Uterus (tissue), 4 donors: Measurements from ENCODE around the gene SMIM21. TPM values are rescaled to one million over a fixed set of nuclear protein-coding genes. Genes with fewer than 3 reads are reported as not detected.

Experiments used
- DNase-seq, 2 donors: peaks; one replicate each; pipeline ENCODE4 v3.0.0-alpha.2; 2019 to 2020
- H3K27ac ChIP-seq, 2 donors: fragments of 200-600 bp; sonication (generic); 1 replicate in 1 of 2; 2 replicates in 1 of 2; pipeline ENCODE4 v1.5.1; 2016 to 2018
- H3K27me3 ChIP-seq, 2 donors: fragments of 200-600 bp; sonication (generic); one replicate each; pipeline ENCODE4 v1.5.1; 2018 to 2019; ENCODE audit warnings: control low read depth in 1 of 2
- H3K36me3 ChIP-seq, 2 donors: fragments of 200-600 bp; sonication (generic); one replicate each; pipeline ENCODE4 v1.5.1; 2019; ENCODE audit warnings: control low read depth in 1 of 2
- H3K4me1 ChIP-seq, 2 donors: fragments of 200-600 bp; sonication (generic); one replicate each; pipeline ENCODE4 v1.5.1; 2018 to 2019; ENCODE audit warnings: control low read depth in 1 of 2
- H3K4me3 ChIP-seq, 2 donors: fragments of 200-600 bp; sonication (generic); 1 replicate in 1 of 2; 2 replicates in 1 of 2; pipeline ENCODE4 v1.5.1; 2018 to 2019; ENCODE audit warnings: mild to moderate bottlenecking in 1 of 2
- H3K9me3 ChIP-seq, 2 donors: fragments of 200-600 bp; sonication (generic); one replicate each; pipeline ENCODE4 v1.5.1; 2019; ENCODE audit warnings: control low read depth in 1 of 2
- CTCF ChIP-seq, 4 experiments: fragments of 200-600 bp in 2 of 4; fragments of 450-650 bp in 2 of 4; sonication (generic) in 2 of 4; IDR thresholded peaks; one replicate each; pipeline ENCODE4 v1.5.1; 2016 to 2019; ENCODE audit warnings: antibody characterized with exemption in 4 of 4, mild to moderate bottlenecking in 2 of 4, moderate library complexity in 1 of 4
- POLR2A ChIP-seq, 2 donors: fragments of 450-650 bp; IDR thresholded peaks; one replicate each; pipeline ENCODE4 v1.6.1; 2016; ENCODE audit warnings: antibody characterized with exemption in 2 of 2, mild to moderate bottlenecking in 1 of 2, moderate library complexity in 1 of 2
- intact Hi-C: fragments of 100-400 bp; cut with DNase I; formaldehyde crosslinking; loops from one replicate; pipeline ENCODE4 v1.15.1; 2023; ENCODE audit warnings: low total_unique reads
- total RNA-seq, 4 donors: library from RNA; depleted of rRNA in 3 of 4; stranded (reverse); fragments of >200 nt in 3 of 4; gene quantifications; one replicate each; pipeline versions ENCODE4 v1.1.0 to v1.2.4, GENCODE V29; 2014 to 2023
- donor health status: DM: yes; HTN: yes; CAD: no.

Gene SMIM21
- total RNA-seq, 4 donors from 2014 or later: not detected

- Histone ChIP-seq H3K4me1 (no peaks in the 10 kb centered on the region), H3K4me3 (no peak overlapping the region), H3K36me3 (no peaks in the 10 kb centered on the region), H3K27me3 (no peaks in the 10 kb centered on the region), H3K9me3 (no peaks in the 10 kb centered on the region), H3K27ac (no peak overlapping the region)
- intact Hi-C loops: no loop called here
- TF ChIP-seq CTCF (IDR thresholded peaks at IDR 0.05): no peak
- TF ChIP-seq POLR2A (IDR thresholded peaks at IDR 0.05): no peak
- no peak for DNase-seq
These were observed 23.4 kb upstream of the SMIM21 start for GRCh38 chr18:75450906-75451305.

GRCh38 chr18:75441896-75442295, 14.4 kb upstream of the SMIM21 start:
- TF ChIP-seq CTCF (IDR thresholded peaks at IDR 0.05) (no peak), POLR2A (IDR thresholded peaks at IDR 0.05) (no peak)
- intact Hi-C loops: no loop called here

GRCh38 chr18:75439348-75439747, 11.8 kb upstream of the SMIM21 start:
- intact Hi-C loops: no loop called here
- Histone ChIP-seq H3K4me3 (no peak overlapping the region), H3K27me3 (no peaks in the 10 kb centered on the region), H3K27ac (no peak overlapping the region), H3K36me3 (no peaks in the 10 kb centered on the region), H3K4me1 (no peaks in the 10 kb centered on the region), H3K9me3 (no peaks in the 10 kb centered on the region)
- TF ChIP-seq CTCF (IDR thresholded peaks at IDR 0.05) (no peak), POLR2A (IDR thresholded peaks at IDR 0.05) (no peak)
- DNase-seq: no peak

More at GRCh38 chr18:75441896-75442295, 14.4 kb upstream of the SMIM21 start:
- Histone ChIP-seq H3K36me3 (no peaks in the 10 kb centered on the region), H3K4me1 (no peaks in the 10 kb centered on the region), H3K4me3 (no peak overlapping the region), H3K27me3 (no peaks in the 10 kb centered on the region), H3K9me3 (no peaks in the 10 kb centered on the region), H3K27ac (no peak overlapping the region)
- DNase-seq: no peak

GRCh38 chr18:75438891-75439290, 11.4 kb upstream of the SMIM21 start:
- DNase-seq: no peak
- no peak for TF ChIP-seq CTCF (IDR thresholded peaks at IDR 0.05)
- TF ChIP-seq POLR2A (IDR thresholded peaks at IDR 0.05): no peak
- no peak overlapping the region for H3K27ac ChIP-seq
- H3K27me3 ChIP-seq: no peaks in the 10 kb centered on the region
- H3K4me1 ChIP-seq: no peaks in the 10 kb centered on the region
- H3K4me3 ChIP-seq: no peak overlapping the region
- intact Hi-C loops: no loop called here
- no peaks in the 10 kb centered on the region for H3K36me3 ChIP-seq
- H3K9me3 ChIP-seq: no peaks in the 10 kb centered on the region

GRCh38 chr18:75437979-75438378, 10.5 kb upstream of the SMIM21 start:
- DNase-seq: no peak
- no peak overlapping the region for H3K27ac ChIP-seq
- H3K36me3 ChIP-seq: no peaks in the 10 kb centered on the region
- H3K4me1 ChIP-seq: no peaks in the 10 kb centered on the region
- intact Hi-C loops: no loop called here
- H3K9me3 ChIP-seq: no peaks in the 10 kb centered on the region
- no peak for TF ChIP-seq CTCF (IDR thresholded peaks at IDR 0.05)
- TF ChIP-seq POLR2A (IDR thresholded peaks at IDR 0.05): no peak
- no peak overlapping the region for H3K4me3 ChIP-seq
- H3K27me3 ChIP-seq: no peaks in the 10 kb centered on the region
